CD4-positive, CD25-positive, alpha-beta regulatory T cell (primary cell): Measurements from ENCODE around the gene OR2T10. TPM values are rescaled to one million over a fixed set of nuclear protein-coding genes. Genes with fewer than 3 reads are reported as not detected.

Source experiments
- ATAC-seq, 2 donors: fragments of 150-1000 bp; cut with Tn5 transposase; one replicate each; pipeline ENCODE4 v1.10.0; 2021; ENCODE audit warnings: low read depth in 2 of 2, moderate number of reproducible peaks in 2 of 2, moderate library complexity in 1 of 2
- DNase-seq, 3 donors: peaks; one replicate each; pipeline versions ENCODE4 v3.0.0 to v3.0.0-alpha.2; 2012 to 2022; ENCODE audit warnings: mixed read lengths in 1 of 3
- H3K27ac ChIP-seq: one replicate; pipeline ENCODE4 v1.7.0; 2013; ENCODE audit warnings: mild to moderate bottlenecking, low read length; ENCODE audit not compliant: insufficient read depth, poor library complexity, severe bottlenecking
- H3K27me3 ChIP-seq: one replicate; pipeline ENCODE4 v1.7.0; 2013; ENCODE audit warnings: low read length; ENCODE audit not compliant: control insufficient read depth, insufficient read depth
- H3K36me3 ChIP-seq: one replicate; pipeline ENCODE4 v1.7.0; 2013; ENCODE audit warnings: mild to moderate bottlenecking, low read length, moderate library complexity; ENCODE audit not compliant: control insufficient read depth, insufficient read depth
- H3K4me1 ChIP-seq: 2 replicates; pipeline ENCODE4 v1.7.0; 2013; ENCODE audit warnings: mild to moderate bottlenecking, low read length; ENCODE audit not compliant: insufficient read depth, control insufficient read depth, poor library complexity, severe bottlenecking
- H3K4me3 ChIP-seq: one replicate; pipeline ENCODE4 v1.7.0; 2013; ENCODE audit warnings: low read depth, mild to moderate bottlenecking, low read length, moderate library complexity
- H3K9me3 ChIP-seq, 2 experiments: 1 replicate in 1 of 2; 2 replicates in 1 of 2; pipeline ENCODE4 v1.7.0; 2013; ENCODE audit warnings: low read length in 2 of 2, mild to moderate bottlenecking in 1 of 2, moderate library complexity in 1 of 2; ENCODE audit not compliant: control insufficient read depth in 2 of 2
- H3K27ac Mint-ChIP-seq, 3 donors: one replicate each; pipeline ENCODE4 v1.8.0; 2020 to 2022; ENCODE audit warnings: mild to moderate bottlenecking in 3 of 3, mixed read lengths in 3 of 3, moderate library complexity in 2 of 3
- H3K27me3 Mint-ChIP-seq: one replicate; pipeline ENCODE4 v1.8.0; 2022; ENCODE audit warnings: mild to moderate bottlenecking, mixed read lengths
- H3K36me3 Mint-ChIP-seq: one replicate; pipeline ENCODE4 v1.8.0; 2020; ENCODE audit warnings: mixed read lengths
- H3K4me1 Mint-ChIP-seq, 4 donors: one replicate each; pipeline ENCODE4 v1.8.0; 2020 to 2022; ENCODE audit warnings: mixed read lengths in 4 of 4, mild to moderate bottlenecking in 1 of 4
- H3K4me3 Mint-ChIP-seq, 4 donors: one replicate each; pipeline ENCODE4 v1.8.0; 2020 to 2022; ENCODE audit warnings: mild to moderate bottlenecking in 4 of 4, mixed read lengths in 4 of 4, moderate library complexity in 3 of 4
- H3K9me3 Mint-ChIP-seq, 7 donors: one replicate each; pipeline ENCODE4 v1.8.0; 2020 to 2022; ENCODE audit warnings: mixed read lengths in 7 of 7, mild to moderate bottlenecking in 3 of 7, moderate library complexity in 2 of 7
- polyA plus RNA-seq, 4 donors: library from polyadenylated mRNA; unstranded; fragments of 300-500 nt; fragmentation: Illumina TruSeq; gene quantifications; one replicate each; pipeline ENCODE4 v1.2.3, GENCODE V29; 2021
- total RNA-seq: library from RNA; stranded (reverse); gene quantifications from one replicate; pipeline ENCODE4 v1.2.3, GENCODE V29; 2022

Gene OR2T10
- total and polyA plus RNA-seq, 5 donors from 2014 or later: not detected

DNA sequence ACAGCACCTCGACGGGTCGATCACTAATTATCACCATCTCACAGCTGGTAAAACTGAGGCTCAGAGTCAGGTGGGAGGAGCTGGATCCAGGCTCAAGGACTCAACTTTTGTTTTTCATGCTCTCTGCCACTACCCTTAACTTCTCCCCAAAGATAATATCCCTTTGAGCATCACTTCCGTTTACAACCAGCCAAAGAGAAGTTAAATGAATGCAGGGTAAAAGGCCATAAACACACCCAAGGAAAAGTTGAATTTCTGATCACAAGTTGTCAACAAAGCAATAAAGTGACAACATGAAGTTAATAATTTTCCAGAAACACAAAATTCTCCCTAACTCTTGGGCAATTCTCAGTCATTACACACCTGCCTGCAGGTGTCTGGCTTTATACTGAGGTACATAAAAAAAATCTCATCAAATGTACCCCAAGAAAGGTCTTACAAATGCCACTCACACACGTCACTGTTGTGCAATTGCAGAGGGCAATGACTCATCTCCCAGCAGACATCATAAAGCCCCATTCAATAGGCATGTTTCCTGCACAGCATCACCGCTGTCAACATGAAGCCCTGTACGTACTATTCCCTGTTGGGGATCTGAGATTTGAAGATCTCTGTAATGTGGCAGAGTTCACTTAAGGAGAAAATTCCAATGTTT lies 34.0 kb upstream of the OR2T10 start:
- H3K27ac ChIP-seq: no peak overlapping the region
- Mint-ChIP-seq H3K9me3 (no peaks in the 10 kb centered on the region), H3K36me3 (no peaks in the 10 kb centered on the region), H3K27me3 (peaks cover 4% of the 10 kb centered on the region), H3K4me1 (no peaks in the 10 kb centered on the region), H3K4me3 (no peak overlapping the region), H3K27ac (no peak overlapping the region)
- H3K27me3 ChIP-seq: no peaks in the 10 kb centered on the region
- no peak overlapping the region for H3K4me3 ChIP-seq
- H3K9me3 ChIP-seq: no peaks in the 10 kb centered on the region
- H3K4me1 ChIP-seq: no peaks in the 10 kb centered on the region
- ATAC-seq (no peak), DNase-seq (no peak)
- H3K36me3 ChIP-seq: no peaks in the 10 kb centered on the region

DNA sequence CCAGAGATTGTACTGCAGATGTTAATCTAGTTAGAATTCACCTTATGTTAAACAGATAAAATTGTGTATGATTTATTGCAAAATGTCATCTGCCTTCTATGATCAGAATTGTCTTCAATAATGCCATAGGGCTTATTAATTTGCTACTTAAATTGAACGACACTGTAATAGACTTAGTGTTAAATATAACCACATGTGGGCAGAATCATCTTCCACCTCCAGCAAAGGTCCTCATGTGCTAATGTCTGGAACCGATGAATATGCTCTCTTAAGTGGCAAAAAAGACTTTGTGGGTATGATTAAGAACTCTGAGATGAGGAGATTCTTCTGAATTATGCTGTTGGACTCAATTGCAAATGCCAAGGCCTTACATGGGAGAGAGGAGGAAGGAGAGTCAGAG lies 33.1 kb upstream of the OR2T10 start:
- Mint-ChIP-seq H3K27ac (no peak overlapping the region), H3K36me3 (no peaks in the 10 kb centered on the region)
- DNase-seq: no peak

DNA sequence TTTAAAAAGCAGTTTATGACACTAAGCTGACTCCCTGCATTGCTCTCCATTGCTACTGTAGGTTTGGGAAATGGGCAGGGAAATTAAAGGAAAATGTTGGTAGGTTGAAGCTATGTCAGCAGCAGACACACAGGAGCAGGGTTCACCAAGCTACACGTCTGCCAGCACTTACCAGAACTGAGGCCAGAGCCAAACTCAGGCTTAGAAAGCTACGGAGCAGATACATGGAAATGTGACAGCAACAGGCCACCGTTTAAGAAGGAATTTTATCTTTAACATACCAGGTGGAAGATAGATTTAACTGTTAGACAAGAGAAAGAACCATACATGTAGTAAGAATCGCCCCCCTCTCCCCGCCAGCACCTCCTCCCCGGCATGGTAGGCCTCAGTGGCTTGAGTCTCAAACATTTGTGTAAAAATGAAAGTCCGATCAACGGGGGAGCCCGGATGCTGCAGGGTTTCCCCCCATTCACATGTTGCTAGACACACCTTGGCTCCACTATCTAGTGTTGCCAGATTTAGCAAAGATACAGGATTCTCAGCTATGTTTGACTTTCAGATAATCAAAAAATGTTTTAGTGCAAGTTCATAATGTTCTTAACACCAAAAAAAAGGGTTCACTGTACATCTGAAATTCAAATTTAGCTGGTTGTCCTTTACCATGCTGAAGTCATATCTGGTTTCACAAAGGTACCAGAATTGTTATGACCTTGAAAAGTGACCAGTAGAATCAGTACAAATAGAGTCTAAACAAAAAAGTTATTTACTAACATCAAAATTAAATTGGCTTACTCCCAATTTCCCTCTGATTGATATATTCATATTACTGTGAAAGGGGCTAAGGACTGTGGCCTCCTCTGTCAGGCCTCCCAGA lies 30.7 kb upstream of the OR2T10 start:
- no peaks in the 10 kb centered on the region for H3K9me3 ChIP-seq
- no peaks in the 10 kb centered on the region for H3K27me3 Mint-ChIP-seq
- no peak for ATAC-seq
- H3K27me3 ChIP-seq: no peaks in the 10 kb centered on the region
- no peak for DNase-seq
- H3K27ac Mint-ChIP-seq: no peak overlapping the region
- H3K4me3 Mint-ChIP-seq: no peak overlapping the region
- no peaks in the 10 kb centered on the region for H3K9me3 Mint-ChIP-seq
- H3K4me1 Mint-ChIP-seq: no peaks in the 10 kb centered on the region
- no peaks in the 10 kb centered on the region for H3K4me1 ChIP-seq
- H3K36me3 Mint-ChIP-seq: no peaks in the 10 kb centered on the region
- no peaks in the 10 kb centered on the region for H3K36me3 ChIP-seq
- no peak overlapping the region for H3K27ac ChIP-seq
- no peak overlapping the region for H3K4me3 ChIP-seq

More for the DNA sequence above, 33.1 kb upstream of the OR2T10 start:
- no peaks in the 10 kb centered on the region for H3K9me3 ChIP-seq
- H3K9me3 Mint-ChIP-seq: no peaks in the 10 kb centered on the region
- no peak overlapping the region for H3K4me3 ChIP-seq
- H3K36me3 ChIP-seq: no peaks in the 10 kb centered on the region
- no peak for ATAC-seq
- H3K27ac ChIP-seq: no peak overlapping the region
- no peak overlapping the region for H3K4me3 Mint-ChIP-seq
- H3K27me3 Mint-ChIP-seq: peaks cover 4% of the 10 kb centered on the region
- H3K4me1 ChIP-seq: no peaks in the 10 kb centered on the region
- H3K4me1 Mint-ChIP-seq: no peaks in the 10 kb centered on the region
- no peaks in the 10 kb centered on the region for H3K27me3 ChIP-seq

DNA sequence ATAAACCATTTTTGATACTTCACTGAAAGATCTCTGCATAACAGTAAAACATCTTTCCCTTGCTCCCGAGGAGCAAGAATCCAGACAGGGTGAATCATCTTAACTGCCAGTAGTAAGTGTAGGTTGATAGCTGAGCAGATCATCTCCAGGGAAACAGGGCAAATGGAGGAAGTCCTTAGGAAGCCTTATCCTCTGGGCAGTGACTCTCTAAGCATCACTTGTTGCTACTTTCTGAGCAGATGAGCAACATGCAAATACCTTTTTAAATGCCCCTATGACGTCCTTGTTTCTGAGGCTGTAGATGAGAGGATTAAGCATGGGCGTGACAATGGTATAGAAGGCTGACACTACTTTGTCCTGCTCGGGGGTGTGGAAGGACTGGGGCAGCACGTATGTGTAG lies 28.5 kb upstream of the OR2T10 start:
- Mint-ChIP-seq H3K4me3 (no peak overlapping the region), H3K27ac (no peak overlapping the region), H3K4me1 (no peaks in the 10 kb centered on the region), H3K9me3 (no peaks in the 10 kb centered on the region), H3K36me3 (no peaks in the 10 kb centered on the region), H3K27me3 (no peaks in the 10 kb centered on the region)
- Histone ChIP-seq H3K27ac (no peak overlapping the region), H3K27me3 (no peaks in the 10 kb centered on the region), H3K4me1 (no peaks in the 10 kb centered on the region), H3K4me3 (no peak overlapping the region), H3K9me3 (no peaks in the 10 kb centered on the region), H3K36me3 (no peaks in the 10 kb centered on the region)
- ATAC-seq: no peak
- DNase-seq: no peak

DNA sequence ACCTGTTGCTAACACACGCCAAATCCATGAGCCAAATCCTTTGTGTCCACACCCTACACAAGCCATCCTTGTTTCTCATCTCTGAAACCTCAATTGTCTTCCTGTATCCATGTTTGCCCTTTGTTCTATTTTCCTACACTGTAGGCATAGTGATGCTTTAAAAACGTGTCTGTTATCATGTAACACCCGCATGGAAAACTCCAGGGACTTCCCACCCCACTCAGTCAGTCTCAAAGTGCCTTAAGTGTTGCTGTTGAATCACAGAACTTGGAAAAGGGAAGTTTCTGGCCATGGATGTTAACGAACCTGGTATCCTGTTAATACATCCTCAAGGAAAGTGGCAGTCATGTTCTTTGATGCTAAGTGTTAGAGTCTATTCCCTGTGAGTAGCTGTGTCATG lies 27.7 kb upstream of the OR2T10 start:
- no peaks in the 10 kb centered on the region for H3K4me1 Mint-ChIP-seq
- no peaks in the 10 kb centered on the region for H3K36me3 Mint-ChIP-seq
- ATAC-seq (no peak), DNase-seq (no peak)
- no peak overlapping the region for H3K27ac ChIP-seq
- H3K9me3 Mint-ChIP-seq: no peaks in the 10 kb centered on the region
- no peaks in the 10 kb centered on the region for H3K36me3 ChIP-seq
- no peaks in the 10 kb centered on the region for H3K4me1 ChIP-seq
- H3K27me3 ChIP-seq: no peaks in the 10 kb centered on the region
- H3K4me3 Mint-ChIP-seq: no peak overlapping the region
- H3K9me3 ChIP-seq: no peaks in the 10 kb centered on the region
- no peak overlapping the region for H3K4me3 ChIP-seq
- no peaks in the 10 kb centered on the region for H3K27me3 Mint-ChIP-seq
- no peak overlapping the region for H3K27ac Mint-ChIP-seq

DNA sequence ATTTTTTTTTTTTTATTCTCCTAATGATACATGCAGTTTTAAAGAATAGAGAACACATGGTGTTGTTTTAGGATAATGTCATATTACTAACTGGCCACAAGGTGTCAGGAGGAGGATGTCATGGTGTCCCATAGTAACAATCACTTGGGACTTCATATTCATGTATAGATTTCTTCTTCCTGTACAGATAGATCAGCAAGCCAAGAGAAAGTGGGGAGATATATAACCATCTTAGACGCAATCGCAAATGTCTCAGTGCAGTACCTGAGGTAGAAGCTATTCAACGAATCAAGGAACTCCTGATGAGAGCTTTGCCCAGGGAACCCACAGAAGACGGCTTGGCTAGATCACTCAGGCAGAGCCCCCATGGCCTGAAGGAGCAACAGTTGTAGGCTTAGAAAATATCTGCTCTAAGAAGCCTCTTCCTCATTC lies 25.1 kb upstream of the OR2T10 start:
- no peaks in the 10 kb centered on the region for H3K27me3 ChIP-seq
- Mint-ChIP-seq H3K27ac (no peak overlapping the region), H3K4me1 (peaks cover 0 to 3% (median under 1%) of the 10 kb centered on the region in 4 donors), H3K36me3 (no peaks in the 10 kb centered on the region), H3K9me3 (no peaks in the 10 kb centered on the region), H3K27me3 (no peaks in the 10 kb centered on the region), H3K4me3 (no peak overlapping the region)
- H3K4me1 ChIP-seq: no peaks in the 10 kb centered on the region
- H3K9me3 ChIP-seq: no peaks in the 10 kb centered on the region
- H3K4me3 ChIP-seq: no peak overlapping the region
- ATAC-seq: peak; percentile 62 to 74
- H3K27ac ChIP-seq: no peak overlapping the region
- peak in 2 of 3 donors; percentile 17 to 57 for DNase-seq
- H3K36me3 ChIP-seq: no peaks in the 10 kb centered on the region

DNA sequence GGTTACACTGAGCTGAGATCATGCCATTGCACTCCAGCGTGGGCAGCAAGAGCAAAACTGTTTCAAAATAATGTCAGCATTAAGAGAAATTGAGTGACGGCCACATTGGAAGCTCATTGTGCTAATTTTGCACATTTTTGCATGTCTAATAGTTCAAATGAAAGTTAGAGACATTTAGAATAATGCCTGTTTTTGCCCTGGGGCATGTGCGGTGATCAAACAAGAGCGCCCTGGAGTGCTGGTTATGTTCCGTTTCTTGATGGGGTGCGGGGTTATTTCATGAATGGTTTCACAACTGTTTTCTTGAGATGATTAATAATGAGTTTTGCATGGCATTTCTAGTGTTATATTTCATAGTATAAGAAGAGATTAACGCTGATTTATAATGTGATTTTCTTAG lies 24.3 kb upstream of the OR2T10 start:
- Mint-ChIP-seq H3K27ac (no peak overlapping the region), H3K27me3 (no peaks in the 10 kb centered on the region), H3K36me3 (no peaks in the 10 kb centered on the region)

More for the DNA sequence above, 24.3 kb upstream of the OR2T10 start:
- DNase-seq (no peak), ATAC-seq (no peak)
- Mint-ChIP-seq H3K4me3 (no peak overlapping the region), H3K9me3 (no peaks in the 10 kb centered on the region), H3K4me1 (peaks cover 0 to 3% (median under 1%) of the 10 kb centered on the region in 4 donors)
- no peaks in the 10 kb centered on the region for H3K4me1 ChIP-seq
- H3K9me3 ChIP-seq: no peaks in the 10 kb centered on the region
- H3K27me3 ChIP-seq: no peaks in the 10 kb centered on the region
- H3K27ac ChIP-seq: no peak overlapping the region
- H3K4me3 ChIP-seq: no peak overlapping the region
- H3K36me3 ChIP-seq: no peaks in the 10 kb centered on the region
